ENCODE results near the gene ADAMTS16.

GRCh38 chr5:5359618-5360017 is 219.5 kb downstream of the ADAMTS16 start:
- TF ChIP-seq CTCF (IDR thresholded peaks at IDR 0.05; ENCODE audit: low read length) (no peak), EZH2 (IDR thresholded peaks at IDR 0.05; ENCODE audit: borderline replicate concordance, low read length) (no peak)
